Prostate gland (tissue), 2 donors: ENCODE measurements around the gene TCP1.

Experiments used
- CTCF ChIP-seq, 4 experiments: fragments of 200-600 bp in 2 of 4; fragments of 450-650 bp in 2 of 4; sonication (generic) in 2 of 4; IDR thresholded peaks; 1 replicate in 3 of 4; 2 replicates in 1 of 4; pipeline ENCODE4 v1.5.1; 2016 to 2019; ENCODE audit warnings: antibody characterized with exemption in 4 of 4, mild to moderate bottlenecking in 2 of 4, moderate library complexity in 2 of 4
- POLR2A ChIP-seq: fragments of 450-650 bp; IDR thresholded peaks from one replicate; pipeline ENCODE4 v1.6.1; 2016; ENCODE audit warnings: antibody characterized with exemption, mild to moderate bottlenecking
- POLR2AphosphoS5 ChIP-seq: sonication (generic); formaldehyde crosslinking; IDR thresholded peaks from one replicate; pipeline ENCODE4 v1.6.1; 2017; ENCODE audit warnings: antibody characterized with exemption

GRCh38 chr6:159831373-159831679, 41.9 kb upstream of the TCP1 start:
- no peak for TF ChIP-seq CTCF (IDR thresholded peaks at IDR 0.05)
- TF ChIP-seq POLR2A, result no peak
- no peak for TF ChIP-seq POLR2AphosphoS5
